Stomach (tissue), 9 donors: ENCODE data around the gene RIF1. TPM values are rescaled to one million over a fixed set of nuclear protein-coding genes. Genes with fewer than 3 reads are reported as not detected.

ENCODE experiments used
- DNase-seq, 2 donors: peaks; one replicate each; pipeline versions ENCODE4 v3.0.0 to v3.0.0-alpha.2; 2013 to 2019
- H3K27ac ChIP-seq, 5 donors: fragments of 200-600 bp in 4 of 5; sonication (generic) in 4 of 5; one replicate each; pipeline ENCODE4 v1.5.1; 2013 to 2019; ENCODE audit warnings: mild to moderate bottlenecking in 1 of 5, moderate library complexity in 1 of 5
- H3K27me3 ChIP-seq, 3 donors: fragments of 200-600 bp; sonication (generic); one replicate each; pipeline ENCODE4 v1.5.1; 2017 to 2019; ENCODE audit warnings: mixed run types in 1 of 3
- H3K36me3 ChIP-seq, 4 donors: fragments of 200-600 bp; sonication (generic); 1 replicate in 3 of 4; 2 replicates in 1 of 4; pipeline ENCODE4 v1.5.1; 2016 to 2019
- H3K4me1 ChIP-seq, 4 donors: fragments of 200-600 bp; sonication (generic); one replicate each; pipeline ENCODE4 v1.5.1; 2016 to 2019
- H3K4me3 ChIP-seq, 4 donors: fragments of 200-600 bp; sonication (generic) in 3 of 4; one replicate each; pipeline ENCODE4 v1.5.1; 2016 to 2019; ENCODE audit warnings: mild to moderate bottlenecking in 1 of 4
- H3K9me3 ChIP-seq, 4 donors: fragments of 200-600 bp; sonication (generic); one replicate each; pipeline ENCODE4 v1.5.1; 2016 to 2019
- CTCF ChIP-seq, 7 experiments: fragments of 450-650 bp in 4 of 7; fragments of 200-600 bp in 3 of 7; sonication (generic) in 3 of 7; IDR thresholded peaks; one replicate each; pipeline ENCODE4 v1.5.1; 2016 to 2019; ENCODE audit warnings: antibody characterized with exemption in 7 of 7, control low read depth in 2 of 7, mild to moderate bottlenecking in 1 of 7
- EP300 ChIP-seq: sonication (generic); formaldehyde crosslinking; IDR thresholded peaks from one replicate; pipeline ENCODE4 v1.6.1; 2017; ENCODE audit warnings: antibody characterized with exemption
- POLR2A ChIP-seq, 4 donors: fragments of 450-650 bp; IDR thresholded peaks; one replicate each; pipeline ENCODE4 v1.6.1; 2016; ENCODE audit warnings: antibody characterized with exemption in 4 of 4, control low read depth in 2 of 4, mild to moderate bottlenecking in 1 of 4, moderate library complexity in 1 of 4
- POLR2AphosphoS5 ChIP-seq, 3 donors: sonication (generic); formaldehyde crosslinking; IDR thresholded peaks; one replicate each; pipeline ENCODE4 v1.6.1; 2016; ENCODE audit warnings: antibody characterized with exemption in 3 of 3
- WGBS, 5 donors: extraction: QIAGEN DNeasy Blood & Tissue Kit in 3 of 5; methylation state at CpG; one replicate each; pipeline versions ENCODE4 v1.1.5 to v1.1.7; 2013 to 2018; 5-methylcytosine and 5-hydroxymethylcytosine counted together
- intact Hi-C: fragments of 100-400 bp; cut with DNase I; formaldehyde crosslinking; loops from one replicate; pipeline ENCODE4 v1.15.1; 2023; ENCODE audit warnings: low total_unique reads
- polyA plus RNA-seq, 3 donors: library from polyadenylated mRNA; stranded (reverse); fragments of 200-250 nt; gene quantifications; one replicate each; pipeline ENCODE4 v1.2.3, GENCODE V29; 2013
- total RNA-seq, 5 donors: library from RNA; depleted of rRNA; stranded (reverse); fragments of >200 nt; gene quantifications; one replicate each; pipeline versions ENCODE4 v1.1.0 to v1.2.3, GENCODE V29; 2014 to 2016
- donor health status: healthy with polysubstance abuse.
- donor health status: Bipolar disorder and iron deficiency.
- donor health status: healthy.

The RIF1 gene
- total and polyA plus RNA-seq, 8 donors = 2.2 to 105 (median 29.5) TPM

GRCh38 chr2:151381266-151381665 lies 28.4 kb upstream of the RIF1 start:
- H3K9me3 ChIP-seq = no peaks in the 10 kb centered on the region
- H3K27ac ChIP-seq = no peak overlapping the region
- no peak for DNase-seq
- no peak overlapping the region for H3K4me3 ChIP-seq
- no peaks in the 10 kb centered on the region for H3K27me3 ChIP-seq
- TF ChIP-seq POLR2A (IDR thresholded peaks at IDR 0.05) (no peak), CTCF (IDR thresholded peaks at IDR 0.05) (no peak), POLR2AphosphoS5 (IDR thresholded peaks at IDR 0.05) (no peak), EP300 (no peak)
- H3K4me1 ChIP-seq = no peaks in the 10 kb centered on the region
- WGBS, 5 donors = 91 to 94% (median 92%) methylated on average over 2 of the region's 2 CpGs
- H3K36me3 ChIP-seq = no peaks in the 10 kb centered on the region
- intact Hi-C loops = no loop called here

GRCh38 chr2:151388011-151388410 lies 21.7 kb upstream of the RIF1 start:
- Histone ChIP-seq H3K36me3 (no peaks in the 10 kb centered on the region), H3K27ac (no peak overlapping the region), H3K9me3 (no peaks in the 10 kb centered on the region), H3K4me3 (no peak overlapping the region), H3K4me1 (no peaks in the 10 kb centered on the region), H3K27me3 (no peaks in the 10 kb centered on the region)
- DNase-seq = no peak
- intact Hi-C loops = no loop called here
- no peak for TF ChIP-seq POLR2AphosphoS5 (IDR thresholded peaks at IDR 0.05)
- no peak for TF ChIP-seq EP300
- no peak for TF ChIP-seq CTCF (IDR thresholded peaks at IDR 0.05)
- no peak for TF ChIP-seq POLR2A (IDR thresholded peaks at IDR 0.05)
- 79 to 90% (median 87%) methylated on average over 4 of the region's 4 CpGs for WGBS, 5 donors

GRCh38 chr2:151391436-151391835 lies 18.3 kb upstream of the RIF1 start:
- Histone ChIP-seq H3K9me3 (no peaks in the 10 kb centered on the region), H3K27ac (no peak overlapping the region), H3K4me3 (no peak overlapping the region), H3K36me3 (no peaks in the 10 kb centered on the region), H3K27me3 (no peaks in the 10 kb centered on the region), H3K4me1 (no peaks in the 10 kb centered on the region)
- no peak for DNase-seq
- 71 to 85% (median 82%) methylated on average over 2 of the region's 2 CpGs for WGBS, 5 donors
- TF ChIP-seq CTCF (IDR thresholded peaks at IDR 0.05) (no peak), POLR2A (IDR thresholded peaks at IDR 0.05) (no peak), EP300 (no peak), POLR2AphosphoS5 (IDR thresholded peaks at IDR 0.05) (no peak)
- intact Hi-C loops = no loop called here

GRCh38 chr2:151394509-151394908 lies 15.2 kb upstream of the RIF1 start:
- TF ChIP-seq POLR2A (IDR thresholded peaks at IDR 0.05) = no peak
- no peak overlapping the region for H3K27ac ChIP-seq
- intact Hi-C loops = no loop called here
- H3K27me3 ChIP-seq = no peaks in the 10 kb centered on the region
- no peaks in the 10 kb centered on the region for H3K4me1 ChIP-seq
- H3K4me3 ChIP-seq = no peak overlapping the region
- WGBS, 5 donors = 78 to 96% (median 90%) methylated on average over 4 of the region's 4 CpGs
- DNase-seq = no peak
- H3K9me3 ChIP-seq = no peaks in the 10 kb centered on the region
- no peaks in the 10 kb centered on the region for H3K36me3 ChIP-seq

- no peak overlapping the region for H3K4me3 ChIP-seq
- no peaks in the 10 kb centered on the region for H3K4me1 ChIP-seq
- no peaks in the 10 kb centered on the region for H3K36me3 ChIP-seq
- no peak for DNase-seq
- no peaks in the 10 kb centered on the region for H3K27me3 ChIP-seq
- no peak overlapping the region for H3K27ac ChIP-seq
- intact Hi-C loops = no loop called here
- TF ChIP-seq POLR2A (IDR thresholded peaks at IDR 0.05) (no peak), POLR2AphosphoS5 (IDR thresholded peaks at IDR 0.05) (no peak)
- H3K9me3 ChIP-seq = no peaks in the 10 kb centered on the region
- WGBS, 5 donors = 88 to 91% (median 89%) methylated on average over 3 to 4 of the region's 4 CpGs
Observed at GRCh38 chr2:151395509-151396374, 14.0 kb upstream of the RIF1 start.
